ENCODE measurements around the gene CALCOCO2.
"Not testable (repeated sequence)": the region's sequence is repeated elsewhere in the genome, so short reads cannot be mapped to it uniquely, and the experiment has no call there.

CALCOCO2 gene

DNA sequence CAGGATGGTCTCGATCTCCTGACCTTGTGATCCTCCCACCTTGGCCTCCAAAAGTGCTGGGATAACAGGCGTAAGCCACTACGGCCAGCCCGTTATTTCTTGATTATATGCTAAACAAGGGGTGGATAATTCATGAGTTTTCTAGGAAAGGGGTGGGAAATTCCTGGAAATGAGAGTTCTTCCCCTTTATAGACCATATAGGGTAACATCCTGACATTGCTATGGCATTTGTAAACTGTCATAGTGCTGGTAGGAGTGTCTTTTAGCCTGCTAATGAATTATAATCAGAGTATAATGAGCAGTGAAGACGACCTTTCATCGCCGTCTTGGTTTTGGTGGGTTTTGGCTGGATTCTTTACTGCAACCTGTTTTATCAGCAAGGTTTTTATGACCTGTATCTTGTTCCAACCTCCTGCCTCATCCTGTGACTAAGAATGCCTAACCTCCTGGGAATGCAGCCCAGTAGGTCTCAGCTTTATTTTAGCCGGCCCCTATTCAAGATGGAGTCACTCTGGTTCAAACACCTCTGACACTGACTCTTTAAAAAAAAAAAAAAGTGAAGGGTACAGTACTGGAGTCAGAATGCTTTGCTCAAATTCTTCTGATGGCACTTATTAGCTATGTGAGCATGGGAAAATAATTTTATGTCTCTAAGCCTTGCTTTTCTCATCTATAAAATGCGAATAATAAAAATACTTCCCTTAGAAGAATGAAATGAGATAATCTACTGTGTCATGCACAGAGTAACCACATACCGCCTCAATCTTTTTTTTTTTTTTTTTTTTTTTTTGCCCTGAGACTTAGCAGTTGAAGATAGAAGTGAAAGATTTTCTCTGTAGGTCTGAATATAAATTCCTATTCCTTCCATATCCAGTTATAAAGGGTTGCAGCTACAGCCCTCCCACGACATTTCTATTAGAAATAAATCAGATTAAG lies 5.1 kb upstream of the CALCOCO2 start:
- DNase-seq, result no peak

DNA sequence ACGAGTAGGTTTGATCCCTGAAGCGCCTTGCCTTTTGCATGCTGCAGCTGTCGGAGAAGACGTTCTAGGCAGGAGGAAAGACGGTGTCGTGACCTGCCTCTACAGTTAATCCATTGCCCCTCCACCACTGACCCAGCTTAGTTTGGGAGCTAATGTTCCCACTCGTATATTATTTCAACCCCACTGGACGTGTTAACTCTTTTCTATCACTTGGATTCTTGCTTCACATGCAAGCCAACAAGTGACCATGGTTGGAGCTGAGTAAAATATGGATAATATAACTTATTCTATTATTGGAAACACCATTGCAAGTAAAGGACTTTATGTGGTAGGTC lies 681 bp downstream of the CALCOCO2 start:
- no peak for DNase-seq

DNA sequence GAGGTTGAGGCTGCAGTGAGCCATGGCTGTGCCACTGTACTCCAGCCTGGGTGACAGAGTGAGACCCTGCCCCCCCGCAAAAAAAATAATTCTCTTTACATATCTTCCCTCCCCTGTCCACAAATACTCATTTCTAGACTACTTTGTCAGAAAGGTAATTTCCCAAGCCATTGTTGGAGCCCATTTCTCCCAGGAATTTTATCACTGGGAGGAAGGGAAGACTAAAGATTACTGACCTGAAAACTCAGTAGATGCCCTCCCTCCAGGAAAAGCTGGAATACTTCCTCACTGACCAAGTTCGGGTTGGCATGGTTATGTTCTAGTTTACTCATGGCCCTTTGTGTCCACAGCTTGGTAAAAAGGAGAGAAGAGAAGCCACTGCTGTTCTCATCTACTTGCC lies 4.1 kb downstream of the CALCOCO2 start:
- no peak for DNase-seq

DNA sequence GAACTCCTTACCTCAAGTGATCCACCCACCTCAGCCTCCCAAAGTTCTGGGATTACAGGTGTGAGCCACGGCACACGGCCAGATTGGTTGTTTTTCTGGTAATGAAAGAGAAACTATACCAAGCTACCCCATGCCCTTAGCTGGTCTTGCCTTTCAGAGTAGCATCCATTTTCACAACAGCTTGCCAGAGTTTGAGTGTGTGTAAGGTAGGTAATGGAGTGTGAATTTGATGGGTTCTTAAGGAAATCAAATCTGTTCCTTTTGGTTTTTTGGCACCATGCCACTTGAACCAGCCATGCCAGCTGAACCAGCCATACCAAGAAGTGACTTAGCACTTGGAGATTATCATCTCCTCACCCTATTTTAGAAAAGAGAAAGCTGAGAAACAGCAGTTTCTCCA lies 5.1 kb downstream of the CALCOCO2 start:
- DNase-seq, result peak; percentile 97

DNA sequence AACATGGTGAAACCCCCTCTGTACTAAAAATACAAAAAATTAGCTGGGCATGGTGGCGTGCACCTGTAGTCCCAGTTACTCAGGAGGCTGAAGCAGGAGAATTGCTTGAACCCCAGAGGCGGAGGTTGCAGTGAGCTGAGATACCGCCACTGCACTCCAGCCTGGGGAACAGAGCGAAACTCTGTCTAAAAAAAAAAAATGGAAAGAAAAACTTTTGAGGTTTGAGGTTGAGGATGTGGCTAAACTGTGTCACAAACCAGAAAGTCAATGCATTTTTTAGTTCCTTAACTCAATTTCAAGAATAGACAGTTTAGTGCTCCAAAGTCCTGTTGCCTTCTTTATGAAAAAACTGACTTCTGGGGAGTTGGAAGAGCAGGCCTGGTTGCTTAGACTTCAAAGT lies 6.6 kb downstream of the CALCOCO2 start:
- not testable (repeated sequence) for DNase-seq

DNA sequence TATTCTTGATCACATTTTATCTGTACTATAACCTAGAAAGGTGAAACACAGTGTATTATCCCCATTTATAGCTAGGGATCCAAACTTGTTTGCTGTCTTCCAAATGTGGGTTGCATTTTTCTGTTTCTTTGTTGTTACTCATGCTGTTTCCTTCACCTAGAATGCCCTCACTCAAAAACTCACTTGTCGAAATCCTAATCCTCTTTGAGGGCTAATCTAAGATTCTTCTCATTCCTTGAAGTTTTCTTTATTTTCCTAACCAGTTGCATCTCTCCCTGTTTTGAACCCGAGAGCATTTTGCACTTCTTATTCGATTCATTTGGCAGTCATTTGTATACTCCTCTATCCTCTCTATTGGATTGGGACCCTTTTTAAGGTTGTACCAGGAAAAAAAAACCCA lies 9.6 kb downstream of the CALCOCO2 start:
- no peak for DNase-seq

DNA sequence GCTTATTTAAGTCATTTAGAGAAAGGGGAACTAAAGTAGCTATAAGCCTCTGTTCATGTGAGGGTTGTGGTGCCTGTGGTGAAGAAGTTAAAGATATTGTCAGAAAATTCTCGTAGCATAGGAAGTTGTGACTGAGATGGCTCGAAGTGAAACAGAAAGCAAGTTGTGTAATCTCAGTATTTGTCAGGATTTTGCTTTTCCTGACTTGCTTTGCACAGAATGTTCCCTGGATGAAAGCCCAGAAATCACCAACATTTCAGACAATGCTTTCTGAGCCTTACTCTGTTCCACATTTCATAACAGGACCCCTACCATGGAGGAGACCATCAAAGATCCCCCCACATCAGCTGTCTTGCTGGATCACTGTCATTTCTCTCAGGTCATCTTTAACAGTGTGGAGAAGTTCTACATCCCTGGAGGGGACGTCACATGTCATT lies 10.6 kb downstream of the CALCOCO2 start:
- no peak for DNase-seq

DNA sequence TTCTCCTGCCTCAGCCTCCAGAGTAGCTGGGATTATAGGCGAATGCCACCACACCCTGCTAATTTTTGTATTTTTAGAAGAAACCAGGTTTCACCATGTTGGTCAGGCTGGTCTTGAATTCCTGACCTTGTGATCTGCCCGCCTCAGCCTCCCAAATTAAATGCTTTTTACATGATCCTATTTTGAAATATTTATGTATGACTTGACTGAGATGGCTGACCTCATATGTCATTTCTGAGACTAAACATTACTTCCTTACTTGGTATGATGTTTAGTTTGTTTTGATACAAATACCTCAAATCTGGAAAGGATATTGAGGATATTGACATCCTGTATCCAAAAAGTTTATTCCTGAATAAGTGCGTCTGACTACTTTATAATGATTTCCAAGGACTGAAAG lies 11.9 kb downstream of the CALCOCO2 start:
- DNase-seq, result no peak

DNA sequence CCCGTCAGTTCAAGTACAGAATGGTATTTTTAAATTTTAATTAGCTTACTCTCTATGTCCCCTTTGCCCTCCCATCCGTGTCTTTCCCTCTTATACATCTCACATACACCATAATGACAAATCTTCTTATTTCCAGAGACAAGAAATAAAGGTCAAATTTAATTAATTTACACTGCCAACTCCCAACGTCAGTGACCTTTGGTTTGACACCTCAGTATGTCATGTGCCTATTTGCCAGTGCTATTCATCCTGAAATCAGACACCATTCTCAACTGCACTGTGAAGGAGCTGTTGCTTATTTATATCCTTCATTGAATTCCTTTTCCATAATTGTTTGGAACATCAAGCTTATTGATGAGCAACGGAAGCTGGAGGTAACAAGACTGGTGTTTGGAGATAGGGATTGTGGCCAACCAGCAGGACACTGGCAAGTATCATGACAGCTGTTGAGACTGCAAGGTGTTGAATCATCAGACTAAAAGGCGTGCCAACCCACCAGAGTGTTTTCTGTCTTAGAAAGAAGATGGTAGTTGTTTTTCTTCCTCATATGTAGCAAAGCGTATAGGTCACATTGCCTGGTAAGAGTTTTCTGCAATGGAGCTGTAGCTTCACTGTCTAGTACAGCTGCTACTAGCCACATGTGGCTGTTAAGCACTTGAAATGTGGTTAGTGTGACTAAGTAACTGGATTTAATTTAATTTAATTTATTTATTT lies 12.5 kb downstream of the CALCOCO2 start:
- no peak for DNase-seq

DNA sequence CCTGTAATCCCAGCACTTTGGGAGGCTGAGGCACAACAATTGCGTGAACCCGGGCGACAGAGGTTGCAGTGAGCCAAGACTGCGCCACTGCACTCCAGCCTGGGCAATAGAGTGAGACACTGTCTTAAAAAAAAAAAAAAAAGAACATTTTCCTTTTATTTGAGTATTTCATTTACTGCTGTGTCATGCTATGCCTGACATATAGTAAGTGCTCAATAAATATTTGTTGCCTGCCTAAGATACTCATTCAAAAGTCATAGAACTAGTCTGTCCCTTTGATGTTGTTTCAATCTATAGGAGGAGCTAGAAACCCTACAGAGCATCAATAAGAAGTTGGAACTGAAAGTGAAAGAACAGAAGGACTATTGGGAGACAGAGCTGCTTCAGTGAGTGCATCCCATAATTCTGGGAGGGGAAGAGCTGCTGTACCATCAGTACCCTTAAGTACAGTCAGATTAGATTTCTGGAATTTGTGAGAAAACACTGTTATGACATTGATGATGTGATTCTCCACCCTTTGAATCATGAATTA lies 20.0 kb downstream of the CALCOCO2 start:
- DNase-seq, result no peak

DNA sequence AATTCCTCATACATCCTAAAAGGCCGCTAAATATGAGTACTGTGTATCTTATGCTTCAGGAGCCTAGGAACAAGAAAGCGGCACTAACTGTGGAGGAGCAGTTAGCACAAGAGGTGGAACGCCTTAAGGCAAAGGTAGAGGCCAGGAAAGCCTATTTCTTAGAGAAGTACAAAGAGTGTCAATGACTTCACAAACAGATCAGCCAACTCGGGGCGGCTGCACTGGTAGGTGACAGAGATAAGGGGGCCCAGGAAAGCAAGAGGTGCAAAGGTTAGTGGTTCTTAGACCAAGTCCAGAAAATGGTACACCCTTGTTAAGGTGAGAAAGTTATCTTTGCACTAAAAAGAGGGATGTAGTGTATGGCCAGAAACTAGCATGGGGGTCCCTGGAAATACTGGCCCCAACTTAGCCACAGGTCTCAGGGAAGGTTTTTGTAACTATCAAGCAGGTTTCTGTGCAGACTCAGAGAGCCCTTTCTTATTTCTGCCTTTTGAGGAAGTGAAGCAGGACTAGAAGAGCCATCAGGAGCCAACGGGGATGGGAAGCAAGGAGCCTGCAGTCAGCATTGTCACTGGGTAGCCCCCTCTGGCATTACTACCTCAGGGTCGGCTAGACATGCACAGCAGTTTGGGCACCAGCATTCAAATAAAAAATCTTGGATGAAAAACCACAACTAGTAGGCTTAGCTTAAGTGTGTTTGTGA lies 24.1 kb downstream of the CALCOCO2 start:
- no peak for DNase-seq

DNA sequence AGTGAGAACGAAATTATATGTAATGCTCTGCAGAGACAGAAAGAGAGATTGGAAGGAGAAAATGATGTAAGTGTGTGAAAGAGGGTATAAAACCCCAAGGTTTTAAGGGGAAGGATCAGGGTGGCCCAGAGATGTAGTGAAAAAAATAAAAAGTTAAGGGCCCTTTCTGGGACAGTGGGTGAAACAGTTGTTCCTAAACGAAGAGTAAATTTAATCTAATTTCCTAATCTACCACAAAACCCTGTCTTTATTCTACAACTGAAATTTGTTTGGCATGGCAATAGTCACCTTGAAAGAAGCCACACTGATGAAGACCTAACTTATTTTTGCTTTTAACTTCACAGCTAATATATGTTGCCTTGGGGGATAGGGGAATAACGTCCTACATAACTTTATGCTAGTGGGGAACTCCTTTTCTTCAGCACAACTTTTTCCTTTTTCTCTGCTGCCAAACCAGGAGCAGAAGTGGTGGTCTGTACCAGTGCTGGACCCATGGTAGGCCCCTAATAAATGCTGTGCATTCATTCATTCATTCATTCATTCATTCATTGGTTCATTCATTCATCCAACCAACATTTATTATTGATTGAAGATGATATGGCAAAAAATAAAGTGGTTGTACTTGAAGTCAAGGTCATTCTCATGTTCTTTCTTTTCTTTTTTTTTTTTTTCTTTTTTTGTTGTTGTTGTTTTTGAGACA lies 25.4 kb downstream of the CALCOCO2 start:
- no peak for DNase-seq

DNA sequence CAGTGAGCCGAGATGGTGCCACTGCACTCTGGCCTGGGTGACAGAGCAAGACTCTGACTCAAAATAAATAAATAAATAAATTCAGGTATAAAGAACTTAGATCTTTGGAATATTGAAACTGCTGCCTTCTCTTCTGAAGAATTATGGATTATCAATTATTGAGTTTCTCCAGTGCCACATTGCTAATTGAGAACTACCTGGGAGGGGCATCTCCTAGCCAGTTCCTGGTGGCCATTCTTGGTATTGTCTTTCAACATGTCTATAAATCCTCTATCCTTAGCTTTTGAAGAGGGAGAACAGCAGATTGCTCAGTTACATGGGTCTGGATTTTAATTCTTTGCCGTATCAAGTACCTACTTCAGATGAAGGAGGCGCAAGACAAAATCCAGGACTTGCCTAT lies 29.2 kb downstream of the CALCOCO2 start:
- DNase-seq, result no peak

DNA sequence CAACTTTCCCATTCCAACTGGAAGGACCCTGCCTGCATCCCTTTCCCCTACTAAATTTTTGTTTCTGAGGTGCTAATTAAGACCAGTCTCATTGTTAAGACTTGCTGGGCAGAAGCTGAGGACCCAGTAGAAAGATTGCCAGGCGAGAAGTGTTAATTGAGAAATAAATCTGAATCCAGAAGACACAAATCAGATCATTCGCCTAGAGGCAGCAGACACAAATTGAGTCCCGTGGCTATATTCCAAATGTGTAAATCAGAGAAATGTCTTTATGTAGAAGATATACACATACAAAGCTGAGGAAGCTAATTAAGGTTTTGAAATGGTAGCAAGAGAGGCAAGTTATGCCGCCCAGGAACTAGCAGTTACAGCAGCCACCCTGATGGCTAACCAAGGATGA lies 29.6 kb downstream of the CALCOCO2 start:
- DNase-seq, result no peak

DNA sequence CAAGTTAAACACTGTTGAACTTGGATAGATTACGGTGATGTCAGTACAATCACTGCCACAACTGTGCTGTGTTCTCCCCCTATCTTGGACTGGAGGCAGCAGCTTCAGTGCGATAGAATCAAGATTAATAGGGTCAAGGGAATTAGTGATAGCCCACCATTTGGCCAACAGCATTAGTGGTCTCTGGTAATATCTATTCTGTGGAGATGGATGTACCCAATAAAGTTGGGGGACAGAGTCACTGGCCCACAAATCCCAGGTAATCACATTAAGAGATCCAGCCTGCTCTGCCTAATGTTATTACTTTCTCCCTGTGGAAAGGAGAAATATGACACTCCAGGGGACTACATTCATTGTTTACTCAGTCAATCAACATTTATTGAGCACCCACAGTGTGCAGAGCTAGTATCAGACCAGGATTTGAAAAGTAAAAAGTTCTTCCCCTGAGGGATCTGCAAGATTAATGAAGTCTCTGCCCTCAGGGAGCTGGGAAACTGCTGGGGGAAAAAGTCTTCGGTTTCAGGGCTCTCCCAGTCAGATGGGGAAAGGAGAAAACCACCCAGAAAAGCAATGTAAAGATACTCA lies 38.2 kb downstream of the CALCOCO2 start:
- DNase-seq, result no peak

DNA sequence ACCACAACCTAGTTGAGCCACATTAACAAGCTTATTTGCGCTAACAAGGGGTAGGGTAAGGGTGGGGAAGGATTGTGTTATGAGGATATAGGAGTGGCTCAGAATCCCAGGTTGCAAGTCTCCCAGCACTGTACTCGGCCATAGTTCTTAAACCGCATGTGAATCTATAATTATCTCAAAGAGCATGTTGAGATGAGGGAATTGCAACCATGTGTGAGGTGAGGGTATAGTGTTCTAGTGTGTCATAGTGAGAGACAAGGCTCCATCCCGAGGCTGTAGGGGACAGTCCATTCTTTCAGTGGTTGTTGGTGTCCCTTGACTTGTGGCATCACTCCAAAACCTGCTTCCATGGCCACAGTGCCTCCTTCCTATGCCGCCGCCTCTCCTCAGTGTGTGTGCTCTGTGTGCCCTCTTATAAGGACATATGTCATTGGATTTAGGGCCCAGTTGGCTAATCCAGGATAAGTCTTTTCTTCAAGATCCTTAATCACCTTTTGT lies 39.0 kb downstream of the CALCOCO2 start:
- no peak for DNase-seq

DNA sequence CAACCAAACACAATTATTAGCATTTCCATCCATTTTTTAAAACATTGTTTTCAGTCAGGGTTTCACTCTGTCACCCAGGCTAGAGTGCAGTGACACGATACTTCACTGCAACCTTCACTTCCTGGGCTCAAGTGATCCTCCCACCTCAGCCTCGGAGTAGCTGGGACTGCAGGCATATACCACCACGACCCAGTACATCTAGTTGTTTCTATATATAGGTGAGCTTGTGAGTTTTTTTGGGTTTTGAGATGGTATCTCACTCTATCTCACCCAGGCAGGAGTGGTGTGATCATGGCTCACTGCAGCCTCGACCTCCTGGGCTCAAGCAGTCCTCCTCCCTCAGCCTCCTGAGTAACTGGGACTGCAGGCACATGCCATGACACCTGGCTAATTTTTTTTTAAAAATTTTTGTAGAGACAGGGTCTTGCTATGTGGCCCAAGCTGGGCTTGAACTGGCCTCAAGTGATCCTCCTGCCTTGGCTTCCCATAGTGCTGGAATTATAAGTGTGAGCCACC lies 40.3 kb downstream of the CALCOCO2 start:
- no peak for DNase-seq

DNA sequence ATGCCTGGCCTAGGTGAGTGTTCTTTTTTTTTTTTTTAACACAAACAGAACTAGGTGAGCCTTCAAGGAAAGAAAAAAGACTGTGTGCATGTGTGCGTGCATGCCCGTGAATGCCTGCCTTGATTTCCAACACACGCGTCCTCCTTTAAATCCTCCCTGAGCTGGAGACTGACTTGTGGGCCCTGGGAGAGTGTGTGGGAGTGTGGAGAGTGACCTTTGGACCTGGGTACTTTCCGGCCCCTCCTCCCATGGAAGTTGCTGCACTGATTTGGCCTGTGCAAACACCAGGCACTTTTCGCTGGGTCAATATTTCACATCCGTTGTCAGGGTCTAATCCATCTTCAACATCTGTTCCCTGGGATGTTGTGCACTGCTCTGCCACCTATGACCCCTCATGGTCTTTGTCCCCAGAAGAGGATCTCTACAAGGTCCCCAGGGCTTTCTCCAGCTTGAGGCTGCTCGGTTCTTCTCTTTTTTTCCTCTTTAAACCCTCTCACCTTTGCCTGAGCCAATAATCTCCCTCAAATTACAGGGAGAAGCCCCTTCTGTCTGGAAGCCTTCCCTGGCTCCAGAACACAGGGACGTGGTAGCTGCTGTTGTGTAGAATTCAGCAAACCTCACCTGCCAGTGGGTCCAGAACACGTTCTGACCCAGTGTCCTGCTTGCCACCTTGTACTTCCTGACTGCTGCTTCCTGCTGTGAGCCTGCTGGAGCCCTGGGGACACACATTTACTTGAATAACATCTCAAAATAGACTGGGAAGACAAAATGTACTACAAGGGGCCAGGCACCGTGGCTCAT lies 40.9 kb downstream of the CALCOCO2 start:
- no peak for DNase-seq

DNA sequence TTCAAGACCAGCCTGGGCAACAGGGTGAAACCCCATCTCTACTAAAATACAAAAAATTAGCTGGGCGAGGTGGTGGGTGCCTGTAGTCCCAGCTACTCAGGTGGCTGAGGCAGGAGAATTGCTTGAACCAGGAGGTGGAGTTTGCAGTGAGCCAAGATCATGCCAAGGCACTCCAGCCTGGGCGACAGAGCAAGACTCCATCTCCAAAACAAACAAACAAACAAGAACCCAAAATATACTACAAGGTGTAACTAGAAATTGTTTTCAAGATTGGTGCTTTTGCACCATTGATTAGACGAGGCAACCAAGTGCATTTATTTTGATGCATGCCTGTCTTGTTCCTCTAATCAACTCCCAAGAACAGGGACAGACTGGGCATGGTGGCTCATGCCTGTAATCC lies 41.6 kb downstream of the CALCOCO2 start:
- not testable (repeated sequence) for DNase-seq

DNA sequence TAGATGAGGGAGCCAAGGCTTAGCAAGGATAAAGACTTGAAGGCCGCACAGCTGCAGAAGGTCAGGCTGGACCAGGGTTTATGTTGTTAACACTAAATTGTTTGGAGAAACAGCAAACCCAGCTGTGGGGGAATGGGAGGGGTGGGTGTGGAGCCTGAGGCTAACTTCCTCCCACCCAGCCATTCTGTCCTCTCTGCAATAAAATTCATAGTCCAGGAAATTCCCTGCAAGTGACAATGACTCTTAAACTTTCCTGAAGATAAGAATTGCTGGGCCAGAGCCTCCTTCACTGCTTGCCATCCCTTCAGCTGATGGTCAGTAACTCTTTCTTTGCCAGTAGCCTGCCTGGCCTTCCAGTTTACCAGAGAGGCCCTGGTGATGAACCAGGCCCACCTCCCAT lies 42.4 kb downstream of the CALCOCO2 start:
- DNase-seq, result no peak
